SK-N-SH (cell line): ENCODE data around the gene PTPRA. TPM values are rescaled to one million over a fixed set of nuclear protein-coding genes. Genes with fewer than 3 reads are reported as not detected.

Experiments used
- CTCF ChIA-PET: fragments of 300-600, 350-600 bp; formaldehyde crosslinking; extraction: SDS; loops from one replicate; lab custom pipeline; 2021; lab: Yijun Ruan, JAX
- POLR2A ChIA-PET: fragments of 350-600 bp; sonication (Branson Sonifier 250); formaldehyde crosslinking; extraction: SDS; loops from one replicate; lab custom pipeline; 2020; ENCODE audit warnings: antibody characterized with exemption, inconsistent platforms; lab: Yijun Ruan, JAX
- DNase-seq: peaks from one replicate; pipeline ENCODE4 v3.0.0; 2012
- H2AFZ ChIP-seq: fragments of 200-600 bp; sonication (generic); 2 replicates; pipeline ENCODE4 v1.8.1; 2016; ENCODE audit warnings: antibody characterized with exemption, mild to moderate bottlenecking, low read depth
- H3F3A ChIP-seq: fragments of 200-600 bp; sonication (generic); replicated peaks from 2 replicates; pipeline ENCODE3; 2016; ENCODE audit warnings: antibody characterized with exemption, mild to moderate bottlenecking; ENCODE audit not compliant: insufficient read depth
- H3K27ac ChIP-seq, 2 experiments: fragments of 200-500 bp in 1 of 2; fragments of 200-600 bp in 1 of 2; sonication (Bioruptor generic) in 1 of 2; sonication (generic), shearing (Covaris generic) in 1 of 2; 2 replicates each; pipeline versions ENCODE4 v1.5.1 to v1.6.1; 2014 to 2016; ENCODE audit warnings: low read depth in 2 of 2, inconsistent platforms in 1 of 2, low read length in 1 of 2, mild to moderate bottlenecking in 1 of 2, mixed read lengths in 1 of 2
- H3K27me3 ChIP-seq: fragments of 200-600 bp; sonication (generic), shearing (Covaris generic); 2 replicates; pipeline ENCODE4 v1.6.1; 2016; ENCODE audit warnings: mixed run types; ENCODE audit not compliant: insufficient read depth
- H3K36me3 ChIP-seq, 2 experiments: fragments of 200-500 bp in 1 of 2; fragments of 200-600 bp in 1 of 2; sonication (Bioruptor generic) in 1 of 2; sonication (generic) in 1 of 2; replicated peaks in 1 of 2; 2 replicates each; pipeline versions ENCODE3 to v1.5.1; 2014 to 2016; ENCODE audit warnings: low read length in 1 of 2, mild to moderate bottlenecking in 1 of 2; ENCODE audit not compliant: insufficient read depth in 2 of 2, control insufficient read depth in 1 of 2
- H3K4me1 ChIP-seq, 2 experiments: fragments of 200-500 bp in 1 of 2; fragments of 200-600 bp in 1 of 2; sonication (Bioruptor generic) in 1 of 2; sonication (generic), shearing (Covaris generic) in 1 of 2; 2 replicates each; pipeline versions ENCODE4 v1.5.1 to v1.6.1; 2014 to 2016; ENCODE audit warnings: low read depth in 1 of 2, low read length in 1 of 2, mixed run types in 1 of 2; ENCODE audit not compliant: insufficient read depth in 2 of 2, control insufficient read depth in 1 of 2
- H3K4me2 ChIP-seq: fragments of 200-600 bp; sonication (generic), shearing (Covaris generic); 2 replicates; pipeline ENCODE4 v1.6.1; 2017; ENCODE audit warnings: mixed run types
- H3K4me3 ChIP-seq, 2 experiments: fragments of 200-500 bp in 1 of 2; fragments of 200-600 bp in 1 of 2; sonication (Bioruptor generic) in 1 of 2; sonication (generic), shearing (Covaris generic) in 1 of 2; 2 replicates each; pipeline versions ENCODE4 v1.5.1 to v1.8.1; 2014 to 2016; ENCODE audit warnings: low read depth in 2 of 2, inconsistent platforms in 1 of 2, low read length in 1 of 2, mild to moderate bottlenecking in 1 of 2, mixed read lengths in 1 of 2, moderate library complexity in 1 of 2
- H3K79me2 ChIP-seq: fragments of 200-600 bp; sonication (generic); 2 replicates; pipeline ENCODE4 v1.8.1; 2017; ENCODE audit warnings: mild to moderate bottlenecking; ENCODE audit not compliant: insufficient read depth
- H3K9ac ChIP-seq: fragments of 200-600 bp; sonication (generic); 2 replicates; pipeline ENCODE4 v1.6.1; 2017; ENCODE audit warnings: mixed run types
- H3K9me2 ChIP-seq: fragments of 200-600 bp; sonication (generic); 2 replicates; pipeline ENCODE4 v1.6.1; 2017; ENCODE audit warnings: mixed run types
- H3K9me3 ChIP-seq: fragments of 200-600 bp; sonication (generic); 2 replicates; pipeline ENCODE4 v1.6.1; 2017; ENCODE audit warnings: mixed run types, mild to moderate bottlenecking, moderate library complexity
- H4K20me1 ChIP-seq: fragments of 200-600 bp; sonication (generic); 2 replicates; pipeline ENCODE4 v1.6.1; 2017; ENCODE audit warnings: mild to moderate bottlenecking, mixed run types; ENCODE audit not compliant: insufficient read depth
- FOSL2 ChIP-seq: IDR thresholded peaks from 2 replicates; pipeline ENCODE4 v1.4.0; 2012; ENCODE audit warnings: low read depth, mild to moderate bottlenecking, moderate library complexity, borderline replicate concordance
- FOXJ3 ChIP-seq: sonication (generic); formaldehyde crosslinking; IDR thresholded peaks from 2 replicates; pipeline ENCODE4 v1.5.1; 2020; ENCODE audit warnings: mild to moderate bottlenecking, missing genetic modification reagents
- GABPA ChIP-seq: IDR thresholded peaks from 2 replicates; pipeline ENCODE4 v1.4.0; 2012; ENCODE audit warnings: low read depth, mild to moderate bottlenecking
- IRF3 ChIP-seq: fragments of 150-350 bp; IDR thresholded peaks from 2 replicates; pipeline ENCODE4 v1.6.1; 2016; ENCODE audit warnings: mild to moderate bottlenecking, low read depth, low read length
- JUND ChIP-seq: IDR thresholded peaks from 2 replicates; pipeline ENCODE4 v1.4.0; 2012
- MAX ChIP-seq: IDR thresholded peaks from 2 replicates; pipeline ENCODE4 v1.4.0; 2012; ENCODE audit warnings: low read depth
- MEF2A ChIP-seq: IDR thresholded peaks from 2 replicates; pipeline ENCODE4 v1.4.0; 2012; ENCODE audit warnings: low read depth, borderline replicate concordance
- MXI1 ChIP-seq: IDR thresholded peaks from 2 replicates; pipeline ENCODE4 v1.6.1; 2012; ENCODE audit warnings: mild to moderate bottlenecking, low read depth, low read length, improper control_type of control experiment
- NFIC ChIP-seq: IDR thresholded peaks from 2 replicates; pipeline ENCODE4 v1.4.0; 2012; ENCODE audit warnings: borderline replicate concordance
- NRF1 ChIP-seq: IDR thresholded peaks from 2 replicates; pipeline ENCODE4 v1.6.1; 2012; ENCODE audit warnings: low read depth, mild to moderate bottlenecking, low read length
- PBX3 ChIP-seq: IDR thresholded peaks from 2 replicates; pipeline ENCODE4; 2012
- RCOR1 ChIP-seq: fragments of 150-350 bp; IDR thresholded peaks from 2 replicates; pipeline ENCODE4 v1.6.1; 2017; ENCODE audit warnings: antibody characterized with exemption, low read length
- TCF12 ChIP-seq: IDR thresholded peaks from 2 replicates; pipeline ENCODE4 v1.4.0; 2012
- USF1 ChIP-seq: IDR thresholded peaks from 2 replicates; pipeline ENCODE4 v1.4.0; 2012; ENCODE audit warnings: low read depth, borderline replicate concordance
- ZBTB33 ChIP-seq: IDR thresholded peaks from 2 replicates; pipeline ENCODE4 v1.4.0; 2012; ENCODE audit warnings: low read depth, borderline replicate concordance
- WGBS: methylation state at CpG from one replicate; pipeline ENCODE4 v1.1.6; 2017; ENCODE audit warnings: low lambda C conversion rate; 5-methylcytosine and 5-hydroxymethylcytosine counted together
- polyA plus RNA-seq, 3 experiments: library from polyadenylated mRNA; depleted of rRNA; stranded (reverse); fragments of >200 nt; gene quantifications; 2 replicates each; pipeline ENCODE4 v1.2.3, GENCODE V29; 2012

Gene PTPRA
- polyA plus RNA-seq, 1 of the 3 experiments (the other 2 are of a cell fraction) = 47.6 TPM

- no peak for TF ChIP-seq JUND
- TF ChIP-seq FOSL2 = no peak
- no peak for TF ChIP-seq NRF1
- TF ChIP-seq GABPA = no peak
- no peak for TF ChIP-seq USF1
- TF ChIP-seq NFIC = no peak
- no peak for TF ChIP-seq FOXJ3
- Histone ChIP-seq H4K20me1 (no peaks in the 10 kb centered on the region), H3K9me2 (no peaks in the 10 kb centered on the region), H3K27me3 (no peaks in the 10 kb centered on the region), H3K36me3 (peaks cover 21 to 51% of the 10 kb centered on the region in 2 experiments), H3F3A (no peaks in the 10 kb centered on the region), H3K9ac (no peak overlapping the region), H2AFZ (no peak overlapping the region), H3K79me2 (no peaks in the 10 kb centered on the region), H3K27ac (no peak overlapping the region), H3K4me2 (no peak overlapping the region), H3K9me3 (no peaks in the 10 kb centered on the region), H3K4me1 (no peaks in the 10 kb centered on the region), H3K4me3 (no peak overlapping the region)
- ChIA-PET POLR2A (no interaction called here), CTCF (no interaction called here)
- 95% methylated on average over 8 of the region's 8 CpGs for WGBS
- no peak for DNase-seq
Measured at GRCh38 chr20:3032624-3033023, 159.3 kb downstream of the PTPRA start.

GRCh38 chr20:3037654-3038053, 164.4 kb downstream of the PTPRA start:
- H3K4me2 ChIP-seq = no peak overlapping the region
- H3F3A ChIP-seq = no peaks in the 10 kb centered on the region
- H3K4me1 ChIP-seq = peaks cover 0 to 5% of the 10 kb centered on the region in 2 experiments; a peak in 2 of 4 replicates
- H3K4me3 ChIP-seq = no peak overlapping the region
- H3K27me3 ChIP-seq = no peaks in the 10 kb centered on the region
- ChIA-PET POLR2A (interaction anchor here (1.0 kb wide), 1 partner anchor 237 kb away, joined by 3 read pairs; the partner anchor contains the start of gene CPXM1), CTCF (interaction anchor here (1.0 kb wide), 1 partner anchor 16 kb away, joined by 5 read pairs; no protein-coding TSS in a partner anchor)
- no peak overlapping the region for H3K27ac ChIP-seq
- no peaks in the 10 kb centered on the region for H3K9me3 ChIP-seq
- TF ChIP-seq PBX3 (no peak), MXI1 (no peak), ZBTB33 (no peak), MAX (no peak), USF1 (no peak), FOSL2 (no peak), JUND (no peak), NFIC (no peak), TCF12 (no peak), MEF2A (no peak), GABPA (no peak), RCOR1 (no peak), IRF3 (no peak)
- H3K9me2 ChIP-seq = no peaks in the 10 kb centered on the region
- no peaks in the 10 kb centered on the region for H4K20me1 ChIP-seq
- H3K9ac ChIP-seq = no peak overlapping the region
- peaks cover 18 to 62% of the 10 kb centered on the region in 2 experiments for H3K36me3 ChIP-seq
- no peak overlapping the region for H2AFZ ChIP-seq
- no peaks in the 10 kb centered on the region for H3K79me2 ChIP-seq
- 93% methylated on average over 3 of the region's 3 CpGs for WGBS
- DNase-seq = no peak
